H9 (cell line): ENCODE measurements around the gene ITPR3. TPM values are rescaled to one million over a fixed set of nuclear protein-coding genes. Genes with fewer than 3 reads are reported as not detected.

ENCODE experiments used
- DNase-seq: peaks from one replicate; pipeline ENCODE4 v3.0.0-alpha.2; 2017
- H2AFZ ChIP-seq: one replicate; pipeline ENCODE4 v1.6.1; 2013; ENCODE audit warnings: mild to moderate bottlenecking, low read length, control low read depth, moderate library complexity
- H2AK5ac ChIP-seq: 2 replicates; pipeline ENCODE4 v1.6.1; 2013; ENCODE audit warnings: low read length, control low read depth, mixed read lengths; ENCODE audit not compliant: insufficient read length
- H2BK120ac ChIP-seq: one replicate; pipeline ENCODE4 v1.6.1; 2013; ENCODE audit warnings: low read depth, mild to moderate bottlenecking, low read length, control low read depth, inconsistent platforms; ENCODE audit not compliant: poor library complexity, severe bottlenecking
- H2BK12ac ChIP-seq: 2 replicates; pipeline ENCODE4 v1.6.1; 2013; ENCODE audit warnings: low read length, control low read depth, mixed read lengths, low read depth; ENCODE audit not compliant: insufficient read length
- H2BK15ac ChIP-seq: 2 replicates; pipeline ENCODE4 v1.6.1; 2013; ENCODE audit warnings: low read depth, low read length, control low read depth
- H2BK20ac ChIP-seq: one replicate; pipeline ENCODE4 v1.6.1; 2013; ENCODE audit warnings: low read depth, mild to moderate bottlenecking, low read length, control low read depth, inconsistent platforms; ENCODE audit not compliant: poor library complexity, severe bottlenecking
- H2BK5ac ChIP-seq: 2 replicates; pipeline ENCODE4 v1.6.1; 2013; ENCODE audit warnings: low read length, control low read depth, mixed read lengths; ENCODE audit not compliant: insufficient read length
- H3K14ac ChIP-seq: 2 replicates; pipeline ENCODE4 v1.6.1; 2013; ENCODE audit warnings: low read length, control low read depth; ENCODE audit not compliant: insufficient read depth
- H3K18ac ChIP-seq: 2 replicates; pipeline ENCODE4 v1.6.1; 2013; ENCODE audit warnings: low read depth, mild to moderate bottlenecking, mixed read lengths, low read length, control low read depth; ENCODE audit not compliant: insufficient read length
- H3K23ac ChIP-seq: 2 replicates; pipeline ENCODE4 v1.6.1; 2013; ENCODE audit warnings: low read length, control low read depth, mixed read lengths, low read depth; ENCODE audit not compliant: insufficient read length
- H3K23me2 ChIP-seq: 2 replicates; pipeline ENCODE4 v1.6.1; 2013; ENCODE audit warnings: low read depth, mild to moderate bottlenecking, mixed read lengths, low read length, control low read depth; ENCODE audit not compliant: insufficient read length, poor library complexity, severe bottlenecking
- H3K27ac ChIP-seq: 2 replicates; pipeline ENCODE4 v1.5.1; 2013; ENCODE audit warnings: low read length, control low read depth, mixed read lengths, low read depth; ENCODE audit not compliant: insufficient read length
- H3K27me3 ChIP-seq: 2 replicates; pipeline ENCODE4 v1.6.1; 2013; ENCODE audit warnings: low read length, control low read depth, inconsistent platforms; ENCODE audit not compliant: insufficient read depth
- H3K4ac ChIP-seq: 2 replicates; pipeline ENCODE4 v1.6.1; 2013; ENCODE audit warnings: low read depth, mild to moderate bottlenecking, control low read depth, inconsistent platforms, low read length, moderate library complexity
- H3K4me1 ChIP-seq: 2 replicates; pipeline ENCODE4 v1.6.1; 2013; ENCODE audit warnings: low read length, control low read depth, inconsistent platforms; ENCODE audit not compliant: insufficient read depth
- H3K4me2 ChIP-seq: 2 replicates; pipeline ENCODE4 v1.6.1; 2013; ENCODE audit warnings: low read length, control low read depth, mixed read lengths; ENCODE audit not compliant: insufficient read length, insufficient read depth
- H3K56ac ChIP-seq: 2 replicates; pipeline ENCODE4 v1.6.1; 2013; ENCODE audit warnings: low read depth, mild to moderate bottlenecking, mixed read lengths, low read length, control low read depth; ENCODE audit not compliant: insufficient read length
- H3K79me1 ChIP-seq: 2 replicates; pipeline ENCODE4 v1.6.1; 2013; ENCODE audit warnings: low read depth, mild to moderate bottlenecking, moderate library complexity, low read length, control low read depth, inconsistent platforms; ENCODE audit not compliant: insufficient read depth, poor library complexity, severe bottlenecking
- H3K79me2 ChIP-seq: 2 replicates; pipeline ENCODE4 v1.6.1; 2013; ENCODE audit warnings: low read length, control low read depth, inconsistent platforms; ENCODE audit not compliant: insufficient read depth
- H3K9ac ChIP-seq: 2 replicates; pipeline ENCODE4 v1.6.1; 2013; ENCODE audit warnings: low read length, control low read depth, mixed read lengths; ENCODE audit not compliant: insufficient read length; ENCODE audit errors: extremely low read depth
- H3K9me3 ChIP-seq: one replicate; pipeline ENCODE4 v1.6.1; 2013; ENCODE audit warnings: low read depth, low read length, inconsistent platforms; ENCODE audit not compliant: control insufficient read depth
- H3T11ph ChIP-seq: one replicate; pipeline ENCODE4 v1.6.1; 2013; ENCODE audit warnings: mild to moderate bottlenecking, low read length, control low read depth, inconsistent platforms
- H4K20me1 ChIP-seq: one replicate; pipeline ENCODE4 v1.6.1; 2013; ENCODE audit not compliant: control insufficient read depth, insufficient read length, insufficient read depth
- H4K5ac ChIP-seq: 2 replicates; pipeline ENCODE4 v1.6.1; 2013; ENCODE audit warnings: low read depth, mild to moderate bottlenecking, mixed read lengths, low read length, control low read depth; ENCODE audit not compliant: insufficient read length
- H4K8ac ChIP-seq: replicated peaks from 2 replicates; pipeline ENCODE4 v1.6.1; 2013; ENCODE audit warnings: low read length, control low read depth, mixed read lengths, low read depth; ENCODE audit not compliant: insufficient read length
- H4K91ac ChIP-seq: 2 replicates; pipeline ENCODE4 v1.6.1; 2013; ENCODE audit warnings: low read depth, mild to moderate bottlenecking, moderate library complexity, mixed read lengths, low read length, control low read depth; ENCODE audit not compliant: insufficient read length
- H3K27ac Mint-ChIP-seq, 3 experiments: 2 replicates in 2 of 3; 3 replicates in 1 of 3; pipeline ENCODE4 v1.8.0; 2020 to 2021; ENCODE audit warnings: mixed read lengths in 3 of 3, mild to moderate bottlenecking in 1 of 3, moderate library complexity in 1 of 3
- H3K27me3 Mint-ChIP-seq: 2 replicates; pipeline ENCODE4 v1.8.0; 2021; ENCODE audit warnings: low read depth, mild to moderate bottlenecking, moderate library complexity, mixed read lengths
- H3K36me3 Mint-ChIP-seq, 3 experiments: 2 replicates in 2 of 3; 3 replicates in 1 of 3; pipeline ENCODE4 v1.8.0; 2020 to 2021; ENCODE audit warnings: low read depth in 3 of 3, mixed read lengths in 3 of 3; ENCODE audit not compliant: insufficient read depth in 1 of 3
- H3K4me1 Mint-ChIP-seq, 2 experiments: 2 replicates each; pipeline ENCODE4 v1.8.0; 2020; ENCODE audit warnings: mixed read lengths in 2 of 2
- H3K4me3 Mint-ChIP-seq, 2 experiments: 2 replicates in 1 of 2; 3 replicates in 1 of 2; pipeline ENCODE4 v1.8.0; 2020 to 2021; ENCODE audit warnings: mild to moderate bottlenecking in 2 of 2, mixed read lengths in 2 of 2, moderate library complexity in 1 of 2
- H3K9me3 Mint-ChIP-seq, 2 experiments: 2 replicates in 1 of 2; 3 replicates in 1 of 2; pipeline ENCODE4 v1.8.0; 2020; ENCODE audit warnings: mild to moderate bottlenecking in 2 of 2, mixed read lengths in 2 of 2, moderate library complexity in 1 of 2
- CTCF ChIP-seq: fragments of 200-600 bp; sonication (generic); conservative IDR thresholded peaks from 3 replicates; pipeline ENCODE4 v1.8.0; 2021; ENCODE audit warnings: antibody characterized with exemption, mild to moderate bottlenecking
- WGBS: extraction: QIAGEN DNeasy Blood & Tissue Kit; methylation state at CpG from one replicate; pipeline ENCODE4 v1.1.7; 2013; ENCODE audit warnings: missing lambda C conversion rate, low lambda C conversion rate, mixed read lengths; ENCODE audit not compliant: insufficient read length; ENCODE audit errors: extremely low coverage; 5-methylcytosine and 5-hydroxymethylcytosine counted together
- total RNA-seq: library from RNA; stranded (reverse); gene quantifications from 2 replicates; pipeline ENCODE4 v1.2.1, GENCODE V29; 2021

The ITPR3 gene
- total RNA-seq, 1 experiment from 2014 or later, result 40.3 TPM

GRCh38 chr6:33716890-33717632 is 95.9 kb downstream of the ITPR3 start:
- H3K9me3 ChIP-seq, result no peaks in the 10 kb centered on the region
- Mint-ChIP-seq H3K27me3 (peaks cover 7% of the 10 kb centered on the region), H3K27ac (no peak overlapping the region), H3K4me3 (no peak overlapping the region), H3K4me1 (peaks cover 8 to 14% of the 10 kb centered on the region in 2 experiments), H3K9me3 (no peaks in the 10 kb centered on the region), H3K36me3 (no peaks in the 10 kb centered on the region)
- no peak overlapping the region for H3K56ac ChIP-seq
- no peak overlapping the region for H3K4ac ChIP-seq
- DNase-seq, result no peak
- no peaks in the 10 kb centered on the region for H3K27me3 ChIP-seq
- H4K8ac ChIP-seq, result no peak overlapping the region
- no peak overlapping the region for H2AK5ac ChIP-seq
- no peak overlapping the region for H3K27ac ChIP-seq
- no CpG with 5 or more reads among the region's 8 CpGs for WGBS
- no peak overlapping the region for H3T11ph ChIP-seq
- no peak overlapping the region for H4K91ac ChIP-seq
- no peak overlapping the region for H3K23ac ChIP-seq
- no peak overlapping the region for H2BK20ac ChIP-seq
- H2AFZ ChIP-seq, result no peak overlapping the region
- no peaks in the 10 kb centered on the region for H3K79me1 ChIP-seq
- H2BK120ac ChIP-seq, result no peak overlapping the region
- H2BK15ac ChIP-seq, result no peak overlapping the region
- H3K9ac ChIP-seq, result no peak overlapping the region
- no peaks in the 10 kb centered on the region for H4K20me1 ChIP-seq
- H2BK12ac ChIP-seq, result no peak overlapping the region
- no peak overlapping the region for H3K18ac ChIP-seq
- no peaks in the 10 kb centered on the region for H3K79me2 ChIP-seq
- H3K23me2 ChIP-seq, result no peaks in the 10 kb centered on the region
- no peak overlapping the region for H3K4me2 ChIP-seq
- TF ChIP-seq CTCF, result no peak
- no peak overlapping the region for H3K14ac ChIP-seq
- no peak overlapping the region for H4K5ac ChIP-seq
- H2BK5ac ChIP-seq, result no peak overlapping the region
- H3K4me1 ChIP-seq, result peaks cover under 1% of the 10 kb centered on the region; the same call in 1 of the 2 replicates
